ENCODE measurements around the gene NRN1L. TPM values are rescaled to one million over a fixed set of nuclear protein-coding genes. Genes with fewer than 3 reads are reported as not detected.

Gene NRN1L
- total RNA-seq, 1 donor from 2014 or later: not detected

DNA sequence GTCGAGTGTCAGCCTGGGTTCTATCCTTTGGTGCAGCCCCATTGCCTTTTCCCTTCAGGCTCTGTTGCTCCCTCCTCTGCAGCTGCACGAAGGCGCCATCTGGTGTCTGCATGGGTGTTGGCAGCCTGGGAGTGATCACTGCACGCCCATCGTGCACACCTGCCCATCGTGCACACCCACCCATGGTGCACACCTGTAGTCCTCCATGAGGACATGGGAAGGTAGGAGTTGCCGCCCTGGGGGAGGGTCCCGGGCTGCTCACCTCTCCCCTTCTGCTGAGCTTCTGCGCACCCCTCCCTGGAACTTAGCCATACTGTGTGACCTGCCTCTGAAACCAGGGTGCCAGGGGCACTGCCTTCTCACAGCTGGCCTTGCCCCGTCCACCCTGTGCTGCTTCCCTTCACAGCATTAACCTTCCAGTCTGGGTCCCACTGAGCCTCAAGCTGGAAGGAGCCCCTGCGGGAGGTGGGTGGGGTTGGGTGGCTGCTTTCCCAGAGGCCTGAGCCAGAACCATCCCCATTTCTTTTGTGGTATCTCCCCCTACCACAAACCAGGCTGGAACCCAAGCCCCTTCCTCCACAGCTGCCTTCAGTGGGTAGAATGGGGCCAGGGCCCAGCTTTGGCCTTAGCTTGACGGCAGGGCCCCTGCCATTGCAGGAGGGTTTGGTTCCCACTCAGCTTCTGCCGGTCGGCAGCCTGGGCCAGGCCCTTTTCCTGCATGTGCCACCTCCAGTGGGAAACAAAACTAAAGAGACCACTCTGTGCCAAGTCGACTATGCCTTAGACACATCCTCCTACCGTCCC lies 44.1 kb downstream of the NRN1L start:
- Mint-ChIP-seq H3K36me3 (peaks cover 2% of the 10 kb centered on the region), H3K4me1 (no peaks in the 10 kb centered on the region), H3K27me3 (ENCODE audit: low read depth) (no peaks in the 10 kb centered on the region), H3K4me3 (no peak overlapping the region), H3K27ac (no peak overlapping the region), H3K9me3 (no peaks in the 10 kb centered on the region)
- TF ChIP-seq, protein P1, sequence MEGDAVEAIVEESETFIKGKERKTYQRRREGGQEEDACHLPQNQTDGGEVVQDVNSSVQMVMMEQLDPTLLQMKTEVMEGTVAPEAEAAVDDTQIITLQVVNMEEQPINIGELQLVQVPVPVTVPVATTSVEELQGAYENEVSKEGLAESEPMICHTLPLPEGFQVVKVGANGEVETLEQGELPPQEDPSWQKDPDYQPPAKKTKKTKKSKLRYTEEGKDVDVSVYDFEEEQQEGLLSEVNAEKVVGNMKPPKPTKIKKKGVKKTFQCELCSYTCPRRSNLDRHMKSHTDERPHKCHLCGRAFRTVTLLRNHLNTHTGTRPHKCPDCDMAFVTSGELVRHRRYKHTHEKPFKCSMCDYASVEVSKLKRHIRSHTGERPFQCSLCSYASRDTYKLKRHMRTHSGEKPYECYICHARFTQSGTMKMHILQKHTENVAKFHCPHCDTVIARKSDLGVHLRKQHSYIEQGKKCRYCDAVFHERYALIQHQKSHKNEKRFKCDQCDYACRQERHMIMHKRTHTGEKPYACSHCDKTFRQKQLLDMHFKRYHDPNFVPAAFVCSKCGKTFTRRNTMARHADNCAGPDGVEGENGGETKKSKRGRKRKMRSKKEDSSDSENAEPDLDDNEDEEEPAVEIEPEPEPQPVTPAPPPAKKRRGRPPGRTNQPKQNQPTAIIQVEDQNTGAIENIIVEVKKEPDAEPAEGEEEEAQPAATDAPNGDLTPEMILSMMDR (IDR thresholded peaks at IDR 0.05; ENCODE audit: unreplicated experiment): peak; percentile 64
- DNase-seq (ENCODE audit: low spot score in 2 of 2, unreplicated experiment in 2 of 2): peak in 1 of 2 experiments; percentile 80

DNA sequence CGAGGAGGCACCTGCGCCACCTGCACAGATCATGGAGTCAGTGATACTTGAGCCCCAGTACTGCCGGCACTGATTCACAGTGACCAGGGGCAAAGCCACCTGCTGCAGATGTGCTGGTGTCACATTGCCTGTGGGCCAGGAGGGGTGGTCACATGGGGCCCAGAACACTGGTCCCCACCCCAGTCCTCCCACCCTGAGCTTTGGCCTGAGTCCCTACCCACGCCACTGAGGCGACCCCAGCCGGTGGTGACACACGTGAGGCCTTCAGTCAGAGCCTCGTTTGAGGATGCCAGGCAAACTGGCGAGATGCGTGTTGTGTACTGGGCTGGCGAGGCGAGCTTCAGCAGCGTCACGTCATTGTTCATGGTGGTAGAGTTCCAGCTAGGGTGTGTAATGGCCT lies 45.5 kb downstream of the NRN1L start:
- TF ChIP-seq, protein P1 (IDR thresholded peaks at IDR 0.05; ENCODE audit: unreplicated experiment): no peak
- Mint-ChIP-seq H3K4me1 (peaks cover 6% of the 10 kb centered on the region), H3K4me3 (no peak overlapping the region), H3K27ac (no peak overlapping the region), H3K36me3 (peaks cover 2% of the 10 kb centered on the region), H3K27me3 (ENCODE audit: low read depth) (no peaks in the 10 kb centered on the region), H3K9me3 (no peaks in the 10 kb centered on the region)
- DNase-seq (ENCODE audit: low spot score in 2 of 2, unreplicated experiment in 2 of 2): no peak

DNA sequence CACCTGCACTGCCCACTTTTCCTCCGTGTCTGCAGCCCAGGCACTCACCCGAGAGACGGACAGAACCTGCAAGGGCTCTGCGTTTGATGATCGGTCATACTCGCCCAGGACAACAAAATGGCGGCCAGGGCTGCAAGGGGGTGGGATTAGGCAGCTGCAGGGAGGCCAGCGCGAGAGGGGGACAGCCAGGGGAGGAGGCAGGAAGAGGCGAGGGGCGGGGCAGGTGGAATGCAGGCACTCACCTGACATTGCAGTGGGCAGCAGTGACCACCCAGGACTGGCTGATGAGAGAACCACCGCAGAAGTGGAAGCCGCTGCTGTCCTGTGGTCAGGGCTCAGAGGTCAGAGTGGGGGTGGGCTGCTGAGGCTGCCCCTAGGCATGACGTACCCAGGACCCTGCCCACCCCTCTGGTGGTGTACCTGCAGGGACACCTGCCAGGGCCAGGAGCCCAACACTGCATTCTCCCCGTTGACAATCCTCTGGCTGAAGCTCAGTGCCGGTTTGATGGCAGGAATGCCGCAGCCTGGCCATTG lies 46.1 kb downstream of the NRN1L start:
- TF ChIP-seq, protein P1 (IDR thresholded peaks at IDR 0.05; ENCODE audit: unreplicated experiment): no peak
- no peak for DNase-seq (ENCODE audit: low spot score in 2 of 2, unreplicated experiment in 2 of 2)
- Mint-ChIP-seq H3K4me3 (no peak overlapping the region), H3K27me3 (ENCODE audit: low read depth) (no peaks in the 10 kb centered on the region), H3K9me3 (no peaks in the 10 kb centered on the region), H3K36me3 (peaks cover 2% of the 10 kb centered on the region), H3K4me1 (peaks cover 10% of the 10 kb centered on the region), H3K27ac (no peak overlapping the region)

DNA sequence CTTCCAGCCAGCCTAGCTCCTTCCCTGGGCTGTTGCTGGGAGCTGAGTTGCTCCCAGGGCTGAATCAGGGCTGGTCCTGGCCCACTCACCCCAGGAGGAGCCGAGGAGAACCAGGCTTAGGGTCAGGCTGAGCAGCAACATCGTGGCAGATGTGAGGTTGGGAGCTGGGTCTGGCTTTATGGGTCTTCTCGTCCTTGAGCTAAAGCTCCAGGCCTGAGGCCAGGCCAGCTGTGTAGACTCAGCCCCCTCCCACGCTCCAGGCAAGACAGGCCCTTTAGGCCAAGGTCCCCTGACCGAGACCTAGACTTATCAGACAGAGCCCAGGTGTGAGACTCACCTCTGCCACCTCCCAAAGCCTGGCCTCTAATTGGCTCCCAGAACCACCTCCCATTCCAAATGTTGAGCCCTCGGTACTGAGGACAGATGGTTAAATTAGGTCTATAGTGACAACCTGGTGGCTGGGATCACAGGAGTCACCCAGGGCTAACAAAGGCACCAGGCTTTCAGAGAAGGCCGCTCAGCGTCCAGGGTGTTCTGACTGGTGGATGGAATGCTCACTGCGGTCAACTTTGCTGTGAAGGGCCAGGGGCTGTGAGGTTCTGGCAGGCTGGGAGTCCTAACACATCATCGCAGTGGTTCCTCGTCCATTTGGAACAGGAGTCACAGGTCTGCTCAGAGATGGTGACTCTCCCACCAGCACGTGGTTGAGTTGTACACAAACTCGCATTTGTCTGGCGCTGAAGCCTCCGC lies 47.2 kb downstream of the NRN1L start, which contains the start of gene CTRL:
TSS of gene CTRL (minus strand) at position 151 of the 750 bp plus-strand sequence. CDS start at position 141, 10 bp downstream.
- no peak within 1 kb of the TSS for H3K4me3 Mint-ChIP-seq
- DNase-seq (ENCODE audit: low spot score in 2 of 2, unreplicated experiment in 2 of 2): no peak
- no peaks in the 10 kb centered on the region for H3K9me3 Mint-ChIP-seq
- peaks cover 2% of the 10 kb centered on the region for H3K36me3 Mint-ChIP-seq
- TF ChIP-seq, protein P1 (IDR thresholded peaks at IDR 0.05; ENCODE audit: unreplicated experiment): no peak
- peaks cover 14% of the 10 kb centered on the region for H3K4me1 Mint-ChIP-seq
- no peaks in the 10 kb centered on the region for H3K27me3 Mint-ChIP-seq (ENCODE audit: low read depth)
- no peak within 1 kb of the TSS for H3K27ac Mint-ChIP-seq

DNA sequence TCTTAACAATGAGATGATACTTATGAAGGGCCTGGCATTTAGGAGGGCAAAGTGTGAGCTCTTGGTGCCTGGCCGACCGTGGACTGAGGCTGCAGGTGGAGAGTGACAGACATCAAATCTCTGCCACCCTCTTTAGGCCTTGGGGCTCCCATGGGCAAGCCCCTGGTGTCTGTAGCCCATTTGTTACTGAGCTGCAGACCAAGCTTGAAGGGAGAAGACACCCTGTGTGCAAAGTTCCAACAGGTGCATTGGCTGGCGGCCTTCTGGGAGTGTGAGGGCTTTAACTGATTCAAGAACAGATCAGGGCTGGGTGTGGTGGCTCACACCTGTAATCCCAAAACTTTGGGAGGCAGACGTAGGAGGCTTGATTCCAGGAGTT lies 47.8 kb downstream of the NRN1L start:
- H3K9me3 Mint-ChIP-seq: no peaks in the 10 kb centered on the region
- no peak overlapping the region for H3K4me3 Mint-ChIP-seq
- peaks cover 2% of the 10 kb centered on the region for H3K36me3 Mint-ChIP-seq
- peaks cover 19% of the 10 kb centered on the region for H3K4me1 Mint-ChIP-seq
- TF ChIP-seq, protein P1 (IDR thresholded peaks at IDR 0.05; ENCODE audit: unreplicated experiment): no peak
- DNase-seq (ENCODE audit: low spot score in 2 of 2, unreplicated experiment in 2 of 2): no peak
- no peaks in the 10 kb centered on the region for H3K27me3 Mint-ChIP-seq (ENCODE audit: low read depth)
- no peak overlapping the region for H3K27ac Mint-ChIP-seq

Data from mesothelial cell of epicardium (in vitro differentiated cells).